Measurements from ENCODE around the gene POR.

The POR gene

DNA sequence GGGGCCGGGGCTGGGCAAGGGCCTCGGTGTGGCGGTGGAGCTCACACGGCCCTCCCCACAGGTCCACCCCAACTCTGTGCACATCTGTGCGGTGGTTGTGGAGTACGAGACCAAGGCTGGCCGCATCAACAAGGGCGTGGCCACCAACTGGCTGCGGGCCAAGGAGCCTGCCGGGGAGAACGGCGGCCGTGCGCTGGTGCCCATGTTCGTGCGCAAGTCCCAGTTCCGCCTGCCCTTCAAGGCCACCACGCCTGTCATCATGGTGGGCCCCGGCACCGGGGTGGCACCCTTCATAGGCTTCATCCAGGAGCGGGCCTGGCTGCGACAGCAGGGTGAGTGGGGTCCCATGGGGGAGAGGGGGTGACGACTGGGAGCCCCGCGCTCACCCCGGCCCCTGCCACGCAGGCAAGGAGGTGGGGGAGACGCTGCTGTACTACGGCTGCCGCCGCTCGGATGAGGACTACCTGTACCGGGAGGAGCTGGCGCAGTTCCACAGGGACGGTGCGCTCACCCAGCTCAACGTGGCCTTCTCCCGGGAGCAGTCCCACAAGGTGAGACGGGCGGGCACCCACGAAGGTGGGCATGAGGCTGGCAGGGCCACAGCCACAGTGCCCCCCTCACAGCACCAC, 70.7 kb downstream of the POR start:
- DNase-seq (ENCODE audit: low read depth, low spot score): no peak
- ChIA-PET POLR2A (no interaction called here), CTCF (interaction anchor here (0.8 kb wide), 1 partner anchor 9 kb away, joined by 3 read pairs; the partner anchor contains the start of gene TMEM120A)
- H3K4me3 ChIP-seq (ENCODE audit: low read depth, low read length): no peak overlapping the region
- TF ChIP-seq, protein P1, sequence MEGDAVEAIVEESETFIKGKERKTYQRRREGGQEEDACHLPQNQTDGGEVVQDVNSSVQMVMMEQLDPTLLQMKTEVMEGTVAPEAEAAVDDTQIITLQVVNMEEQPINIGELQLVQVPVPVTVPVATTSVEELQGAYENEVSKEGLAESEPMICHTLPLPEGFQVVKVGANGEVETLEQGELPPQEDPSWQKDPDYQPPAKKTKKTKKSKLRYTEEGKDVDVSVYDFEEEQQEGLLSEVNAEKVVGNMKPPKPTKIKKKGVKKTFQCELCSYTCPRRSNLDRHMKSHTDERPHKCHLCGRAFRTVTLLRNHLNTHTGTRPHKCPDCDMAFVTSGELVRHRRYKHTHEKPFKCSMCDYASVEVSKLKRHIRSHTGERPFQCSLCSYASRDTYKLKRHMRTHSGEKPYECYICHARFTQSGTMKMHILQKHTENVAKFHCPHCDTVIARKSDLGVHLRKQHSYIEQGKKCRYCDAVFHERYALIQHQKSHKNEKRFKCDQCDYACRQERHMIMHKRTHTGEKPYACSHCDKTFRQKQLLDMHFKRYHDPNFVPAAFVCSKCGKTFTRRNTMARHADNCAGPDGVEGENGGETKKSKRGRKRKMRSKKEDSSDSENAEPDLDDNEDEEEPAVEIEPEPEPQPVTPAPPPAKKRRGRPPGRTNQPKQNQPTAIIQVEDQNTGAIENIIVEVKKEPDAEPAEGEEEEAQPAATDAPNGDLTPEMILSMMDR (IDR thresholded peaks at IDR 0.05; ENCODE audit: insufficient read depth, low read length, missing control alignments): no peak

DNA sequence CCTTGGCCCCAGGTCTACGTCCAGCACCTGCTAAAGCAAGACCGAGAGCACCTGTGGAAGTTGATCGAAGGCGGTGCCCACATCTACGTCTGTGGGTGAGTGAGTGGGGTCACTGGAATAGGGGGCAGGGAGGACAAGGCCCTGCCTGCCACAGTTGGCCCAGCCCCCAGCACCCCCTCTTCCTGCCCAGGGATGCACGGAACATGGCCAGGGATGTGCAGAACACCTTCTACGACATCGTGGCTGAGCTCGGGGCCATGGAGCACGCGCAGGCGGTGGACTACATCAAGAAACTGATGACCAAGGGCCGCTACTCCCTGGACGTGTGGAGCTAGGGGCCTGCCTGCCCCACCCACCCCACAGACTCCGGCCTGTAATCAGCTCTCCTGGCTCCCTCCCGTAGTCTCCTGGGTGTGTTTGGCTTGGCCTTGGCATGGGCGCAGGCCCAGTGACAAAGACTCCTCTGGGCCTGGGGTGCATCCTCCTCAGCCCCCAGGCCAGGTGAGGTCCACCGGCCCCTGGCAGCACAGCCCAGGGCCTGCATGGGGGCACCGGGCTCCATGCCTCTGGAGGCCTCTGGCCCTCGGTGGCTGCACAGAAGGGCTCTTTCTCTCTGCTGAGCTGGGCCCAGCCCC, 71.3 kb downstream of the POR start:
- TF ChIP-seq, protein P1 (IDR thresholded peaks at IDR 0.05; ENCODE audit: insufficient read depth, low read length, missing control alignments): no peak
- CTCF ChIA-PET: no interaction called here
- no peak overlapping the region for H3K4me3 ChIP-seq (ENCODE audit: low read depth, low read length)
- no peak for DNase-seq (ENCODE audit: low read depth, low spot score)
- POLR2A ChIA-PET: no interaction called here

DNA sequence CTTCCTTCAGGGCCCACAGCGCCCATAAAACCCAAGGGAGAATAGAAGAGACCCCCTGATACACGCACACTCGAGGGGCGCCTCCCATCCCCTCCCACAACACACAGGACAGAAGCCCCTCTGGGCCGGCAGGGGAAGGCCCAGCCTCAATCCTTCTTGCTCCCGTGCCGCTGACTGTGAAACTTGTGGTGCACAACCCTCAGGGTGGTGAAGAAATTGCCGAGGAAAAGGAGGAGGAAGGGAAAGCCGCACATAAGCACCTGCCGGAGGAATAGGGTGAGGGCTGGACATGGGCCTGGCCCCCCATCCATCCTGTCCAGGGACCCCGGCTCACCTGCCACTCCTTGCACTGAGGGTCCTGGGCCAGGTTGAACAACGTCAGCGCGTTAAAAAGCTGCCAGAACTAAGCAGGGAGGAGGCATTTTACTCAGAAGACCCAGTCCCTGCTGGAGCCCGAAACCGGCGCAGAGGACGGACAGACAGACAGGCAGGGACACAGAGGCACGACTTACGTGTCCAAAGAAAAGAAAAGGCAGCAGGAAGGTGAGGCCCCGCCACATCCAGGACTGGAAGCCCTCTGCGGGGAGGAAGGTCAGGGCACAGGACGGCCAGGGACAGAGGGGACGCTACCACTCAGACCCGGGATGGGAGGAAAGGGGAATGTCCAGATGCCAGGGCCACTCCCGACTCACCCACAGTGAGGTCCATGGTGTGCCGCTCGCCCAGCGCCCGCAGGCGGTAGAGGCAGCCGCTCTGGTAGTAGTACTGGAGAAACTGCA, 72.3 kb downstream of the POR start:
- ChIA-PET POLR2A (no interaction called here), CTCF (no interaction called here)
- no peak for DNase-seq (ENCODE audit: low read depth, low spot score)
- TF ChIP-seq, protein P1 (IDR thresholded peaks at IDR 0.05; ENCODE audit: insufficient read depth, low read length, missing control alignments): no peak
- H3K4me3 ChIP-seq (ENCODE audit: low read depth, low read length): no peak overlapping the region

DNA sequence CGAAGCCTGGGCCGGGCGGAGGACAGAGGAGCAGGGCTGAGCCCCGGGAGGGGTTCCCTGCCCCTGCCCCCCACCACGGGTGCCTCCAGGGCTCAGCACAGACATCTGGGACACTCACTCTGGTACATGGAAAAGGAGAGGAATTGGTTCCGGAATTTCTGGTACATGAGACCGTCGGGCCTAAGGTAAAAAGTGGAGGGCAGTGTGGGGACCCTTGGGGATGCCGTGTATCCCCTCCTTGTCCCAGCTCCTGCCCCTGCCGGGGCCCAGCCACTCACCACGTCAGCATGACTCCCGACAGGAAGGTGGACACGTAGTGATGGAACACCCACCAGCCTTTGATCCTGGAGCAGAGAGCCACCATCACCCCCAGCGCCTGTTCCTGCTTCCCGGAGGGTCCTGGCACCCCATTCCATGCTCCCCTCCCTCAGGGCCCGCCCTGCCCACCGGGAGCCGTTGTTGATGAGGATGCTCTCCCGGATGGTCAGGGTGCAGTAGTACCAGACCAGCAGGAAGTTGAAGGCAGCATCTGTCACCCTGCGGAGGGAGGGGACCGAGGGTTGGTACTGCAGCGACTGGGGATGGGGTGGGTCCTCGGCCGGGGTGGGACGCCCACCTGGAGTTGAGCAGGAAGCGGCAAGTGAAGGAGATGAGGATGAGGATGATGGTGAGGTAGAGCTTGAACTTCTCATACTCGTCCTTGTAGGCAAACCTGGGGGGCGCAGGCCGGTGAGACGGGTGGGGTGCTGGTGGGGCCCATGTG, 73.0 kb downstream of the POR start:
- CTCF ChIA-PET: no interaction called here
- no peak for DNase-seq (ENCODE audit: low read depth, low spot score)
- POLR2A ChIA-PET: no interaction called here
- no peak overlapping the region for H3K4me3 ChIP-seq (ENCODE audit: low read depth, low read length)
- TF ChIP-seq, protein P1 (IDR thresholded peaks at IDR 0.05; ENCODE audit: insufficient read depth, low read length, missing control alignments): no peak

DNA sequence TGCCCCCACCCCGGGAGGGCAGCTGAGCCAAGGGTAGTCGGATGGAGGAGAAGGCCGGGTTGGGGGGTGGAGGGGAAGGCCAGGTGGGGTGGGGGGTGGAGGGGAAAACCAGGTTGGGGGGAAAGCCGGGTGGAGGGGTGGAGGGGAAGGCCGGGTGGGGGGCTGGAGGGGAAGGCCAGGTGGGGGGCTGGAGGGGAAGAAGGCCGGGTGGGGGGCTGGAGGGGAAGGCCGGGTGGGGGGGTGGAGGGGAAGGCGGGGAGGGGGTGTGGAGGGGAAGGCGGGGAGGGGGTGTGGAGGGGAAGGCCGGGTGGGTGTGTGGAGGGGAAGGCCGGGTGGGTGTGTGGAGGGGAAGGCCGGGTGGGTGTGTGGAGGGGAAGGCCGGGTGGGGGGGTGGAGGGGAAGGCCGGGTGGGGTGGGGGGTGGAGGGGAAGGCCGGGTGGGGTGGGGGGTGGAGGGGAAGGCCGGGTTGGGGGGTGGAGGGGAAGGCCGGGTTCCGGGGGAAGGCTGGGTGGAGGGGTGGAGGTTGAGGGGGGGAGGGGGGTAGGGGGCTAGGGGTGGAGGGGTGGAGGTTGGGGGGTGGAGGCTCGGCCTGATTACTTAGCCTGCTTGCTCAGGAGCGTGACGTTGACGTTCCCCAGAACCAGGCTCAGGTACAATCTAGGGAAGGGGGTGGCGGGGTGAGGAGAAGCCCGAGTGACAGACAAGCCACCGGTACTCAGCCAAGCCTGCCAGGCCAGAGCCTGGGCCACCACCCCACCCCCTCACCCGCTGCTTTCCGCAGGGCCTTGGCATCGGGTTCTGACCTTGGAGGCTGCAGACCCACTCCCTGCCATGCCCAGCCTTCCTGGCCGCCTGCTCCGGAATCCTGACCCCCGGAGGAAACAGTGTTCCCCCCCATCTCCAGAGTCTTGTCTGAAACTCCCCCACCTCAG, 73.9 kb downstream of the POR start:
- CTCF ChIA-PET: no interaction called here
- H3K4me3 ChIP-seq (ENCODE audit: low read depth, low read length): no peak overlapping the region
- no peak for DNase-seq (ENCODE audit: low read depth, low spot score)
- TF ChIP-seq, protein P1 (IDR thresholded peaks at IDR 0.05; ENCODE audit: insufficient read depth, low read length, missing control alignments): no peak
- POLR2A ChIA-PET: no interaction called here

Measured in AG04449 (cell line).